Suppressor macrophage treated with lipopolysaccharide for 1 hour (primary cell): ENCODE results near the gene ARHGEF17.

Experiments used
- DNase-seq, 3 donors: peaks; one replicate each; pipeline ENCODE4 v3.0.0-alpha.2; 2020 to 2022

Gene ARHGEF17

GRCh38 chr11:73293356-73293936, 14.6 kb upstream of the ARHGEF17 start:
- DNase-seq: no peak

- no peak for DNase-seq
Observed at GRCh38 chr11:73294604-73295003, 13.5 kb upstream of the ARHGEF17 start.

- peak; percentile 84 to 88 (median 87) for DNase-seq
Observed at GRCh38 chr11:73295241-73295995, 12.7 kb upstream of the ARHGEF17 start.

GRCh38 chr11:73295996-73296318, 12.1 kb upstream of the ARHGEF17 start:
- no peak for DNase-seq

GRCh38 chr11:73296501-73297230, 11.4 kb upstream of the ARHGEF17 start:
- DNase-seq: no peak

- DNase-seq: no peak
Observed at GRCh38 chr11:73297231-73297590, 10.9 kb upstream of the ARHGEF17 start.

GRCh38 chr11:73297702-73298101, 10.4 kb upstream of the ARHGEF17 start:
- DNase-seq: no peak

GRCh38 chr11:73298233-73298632, 9.8 kb upstream of the ARHGEF17 start:
- DNase-seq: no peak

GRCh38 chr11:73299751-73300150, 8.3 kb upstream of the ARHGEF17 start:
- DNase-seq: no peak

- no peak for DNase-seq
Observed at GRCh38 chr11:73306069-73306841, 1.8 kb upstream of the ARHGEF17 start.

- no peak for DNase-seq
Observed at GRCh38 chr11:73306977-73307322, 1.1 kb upstream of the ARHGEF17 start.

- DNase-seq: peak; percentile 91 to 96 (median 96)
Observed at GRCh38 chr11:73307323-73308002, 613 bp upstream of the ARHGEF17 start.

- peak; percentile 61 to 77 (median 69) for DNase-seq
Observed at GRCh38 chr11:73308961-73309919, 1.2 kb downstream of the ARHGEF17 start.

- DNase-seq: no peak
Observed at GRCh38 chr11:73310076-73310475, 2.0 kb downstream of the ARHGEF17 start.

GRCh38 chr11:73310661-73311393, 2.8 kb downstream of the ARHGEF17 start:
- no peak for DNase-seq

- DNase-seq: no peak
Observed at GRCh38 chr11:73311394-73311869, 3.4 kb downstream of the ARHGEF17 start.

GRCh38 chr11:73312036-73312435, 4.0 kb downstream of the ARHGEF17 start:
- DNase-seq: no peak

- no peak for DNase-seq
Observed at GRCh38 chr11:73312851-73313327, 4.8 kb downstream of the ARHGEF17 start.

- peak; percentile 36 to 55 (median 39) for DNase-seq
Observed at GRCh38 chr11:73313652-73314051, 5.6 kb downstream of the ARHGEF17 start.

GRCh38 chr11:73314117-73314961, 6.3 kb downstream of the ARHGEF17 start:
- DNase-seq: peak in 2 of 3 donors; percentile 46
